Measurements from ENCODE around the gene NEB. TPM values are rescaled to one million over a fixed set of nuclear protein-coding genes. Genes with fewer than 3 reads are reported as not detected.

NEB gene
- total and polyA plus RNA-seq, 9 donors: 673 to 1,381 (median 1,001) TPM

GRCh38 chr2:151678849-151679248 is 55.4 kb downstream of the NEB start:
- H3K27ac ChIP-seq (ENCODE audit: low read length): no peak overlapping the region
- peaks cover 36% of the 10 kb centered on the region for H3K36me3 ChIP-seq (ENCODE audit: control insufficient read depth, insufficient read depth, low read length)
- no peak overlapping the region for H3K4me3 ChIP-seq (ENCODE audit: low read length)
- no peak for DNase-seq
- no CpG with 5 or more reads among the region's 6 CpGs for WGBS (ENCODE audit: insufficient coverage)
- H3K27me3 ChIP-seq (ENCODE audit: control insufficient read depth, insufficient read depth, low read length): no peaks in the 10 kb centered on the region
- no peaks in the 10 kb centered on the region for H3K9me3 ChIP-seq (replicated peaks; ENCODE audit: control insufficient read depth, low read depth, low read length)
- H3K4me1 ChIP-seq (ENCODE audit: control insufficient read depth, insufficient read depth, low read length): no peaks in the 10 kb centered on the region

DNA sequence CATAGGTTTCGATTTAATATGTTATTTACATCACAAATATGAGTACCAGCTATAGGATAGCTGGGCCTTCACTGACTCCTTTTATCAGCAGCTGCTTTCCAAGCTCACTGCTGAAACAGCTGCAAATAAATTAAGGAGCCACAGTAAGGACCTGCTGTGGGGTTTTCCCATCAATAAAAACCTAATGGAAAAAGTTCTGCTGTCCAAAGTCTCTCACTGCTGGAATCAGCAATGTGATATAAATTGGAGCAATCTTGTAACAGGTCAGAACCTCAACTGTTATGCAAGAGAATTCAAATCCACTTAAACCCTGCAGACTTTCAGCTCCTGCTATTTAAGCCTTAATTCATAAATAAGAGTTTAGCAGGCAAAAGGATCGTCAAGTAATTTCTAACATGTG is 61.3 kb downstream of the NEB start:
- Histone ChIP-seq H3K27ac (ENCODE audit: low read length) (no peak overlapping the region), H3K4me1 (ENCODE audit: control insufficient read depth, insufficient read depth, low read length) (no peaks in the 10 kb centered on the region), H3K4me3 (ENCODE audit: low read length) (no peak overlapping the region), H3K9me3 (replicated peaks; ENCODE audit: control insufficient read depth, low read depth, low read length) (no peaks in the 10 kb centered on the region), H3K27me3 (ENCODE audit: control insufficient read depth, insufficient read depth, low read length) (no peaks in the 10 kb centered on the region), H3K36me3 (ENCODE audit: control insufficient read depth, insufficient read depth, low read length) (peaks cover 45% of the 10 kb centered on the region)
- peak; percentile 76 for DNase-seq
- WGBS (ENCODE audit: insufficient coverage): no CpG with 5 or more reads among the region's 2 CpGs

DNA sequence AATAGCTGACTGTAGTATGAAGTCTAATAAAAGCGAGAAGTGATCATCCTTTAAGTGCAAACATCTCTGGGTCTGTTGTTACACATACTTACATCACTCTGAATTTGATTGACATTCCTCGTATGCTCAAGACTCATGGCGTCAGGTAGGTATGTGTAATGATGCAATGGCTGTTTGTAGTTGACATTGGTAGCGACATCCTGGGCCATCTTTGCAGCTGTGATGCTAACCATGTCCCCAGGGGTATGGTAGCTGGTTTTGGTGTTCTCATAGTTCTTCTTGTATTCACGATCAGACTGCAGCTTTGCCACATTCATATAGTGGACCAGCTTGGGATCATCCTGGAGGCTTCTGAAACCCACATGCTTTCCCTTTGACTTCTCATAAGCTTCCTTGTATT is 62.0 kb downstream of the NEB start:
- Histone ChIP-seq H3K4me3 (ENCODE audit: low read length) (no peak overlapping the region), H3K27ac (ENCODE audit: low read length) (no peak overlapping the region), H3K4me1 (ENCODE audit: control insufficient read depth, insufficient read depth, low read length) (no peaks in the 10 kb centered on the region), H3K9me3 (replicated peaks; ENCODE audit: control insufficient read depth, low read depth, low read length) (no peaks in the 10 kb centered on the region), H3K36me3 (ENCODE audit: control insufficient read depth, insufficient read depth, low read length) (peaks cover 44% of the 10 kb centered on the region), H3K27me3 (ENCODE audit: control insufficient read depth, insufficient read depth, low read length) (no peaks in the 10 kb centered on the region)
- WGBS (ENCODE audit: insufficient coverage): 86% methylated on average over 1 of the region's 5 CpGs
- DNase-seq: no peak

GRCh38 chr2:151670846-151671597 is 63.3 kb downstream of the NEB start:
- Histone ChIP-seq H3K27ac (ENCODE audit: low read length) (no peak overlapping the region), H3K36me3 (ENCODE audit: control insufficient read depth, insufficient read depth, low read length) (peaks cover 42% of the 10 kb centered on the region), H3K27me3 (ENCODE audit: control insufficient read depth, insufficient read depth, low read length) (no peaks in the 10 kb centered on the region), H3K4me1 (ENCODE audit: control insufficient read depth, insufficient read depth, low read length) (no peaks in the 10 kb centered on the region), H3K4me3 (ENCODE audit: low read length) (no peak overlapping the region), H3K9me3 (replicated peaks; ENCODE audit: control insufficient read depth, low read depth, low read length) (no peaks in the 10 kb centered on the region)
- 78% methylated on average over 4 of the region's 9 CpGs for WGBS (ENCODE audit: insufficient coverage)
- DNase-seq: no peak

DNA sequence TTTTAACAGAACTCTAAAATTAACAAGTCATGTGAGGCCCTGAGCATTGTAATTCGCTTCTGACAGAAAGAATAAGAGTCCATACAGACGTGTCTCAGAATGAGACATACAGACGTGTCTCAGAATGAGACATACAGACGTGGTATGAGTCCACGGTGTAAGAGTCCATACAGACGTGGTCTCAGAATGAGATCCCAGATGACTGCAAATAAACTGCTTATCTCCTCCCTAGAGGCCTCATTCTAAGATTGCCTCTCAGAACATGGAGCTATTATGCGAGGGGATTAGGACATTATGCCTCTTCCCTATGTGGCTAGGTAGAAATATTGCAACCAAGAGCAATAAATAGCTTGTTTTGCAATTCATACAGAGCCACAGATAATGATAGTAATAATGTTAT is 63.9 kb downstream of the NEB start:
- peaks cover 44% of the 10 kb centered on the region for H3K36me3 ChIP-seq (ENCODE audit: control insufficient read depth, insufficient read depth, low read length)
- H3K27ac ChIP-seq (ENCODE audit: low read length): no peak overlapping the region
- no peaks in the 10 kb centered on the region for H3K27me3 ChIP-seq (ENCODE audit: control insufficient read depth, insufficient read depth, low read length)
- no peaks in the 10 kb centered on the region for H3K4me1 ChIP-seq (ENCODE audit: control insufficient read depth, insufficient read depth, low read length)
- WGBS (ENCODE audit: insufficient coverage): 73% methylated on average over 4 of the region's 7 CpGs
- H3K4me3 ChIP-seq (ENCODE audit: low read length): no peak overlapping the region
- no peak for DNase-seq
- H3K9me3 ChIP-seq (replicated peaks; ENCODE audit: control insufficient read depth, low read depth, low read length): no peaks in the 10 kb centered on the region

- no peak overlapping the region for H3K4me3 ChIP-seq (ENCODE audit: low read length)
- H3K36me3 ChIP-seq (ENCODE audit: control insufficient read depth, insufficient read depth, low read length): peaks cover 51% of the 10 kb centered on the region
- no peaks in the 10 kb centered on the region for H3K9me3 ChIP-seq (replicated peaks; ENCODE audit: control insufficient read depth, low read depth, low read length)
- H3K27ac ChIP-seq (ENCODE audit: low read length): no peak overlapping the region
- no peaks in the 10 kb centered on the region for H3K27me3 ChIP-seq (ENCODE audit: control insufficient read depth, insufficient read depth, low read length)
- H3K4me1 ChIP-seq (ENCODE audit: control insufficient read depth, insufficient read depth, low read length): no peaks in the 10 kb centered on the region
- DNase-seq: peak; percentile 5
- 64% methylated on average over 5 of the region's 6 CpGs for WGBS (ENCODE audit: insufficient coverage)
Observed at GRCh38 chr2:151669585-151670081, 64.6 kb downstream of the NEB start.

- H3K27ac ChIP-seq (ENCODE audit: low read length): no peak overlapping the region
- H3K4me3 ChIP-seq (ENCODE audit: low read length): no peak overlapping the region
- no peaks in the 10 kb centered on the region for H3K27me3 ChIP-seq (ENCODE audit: control insufficient read depth, insufficient read depth, low read length)
- no peaks in the 10 kb centered on the region for H3K4me1 ChIP-seq (ENCODE audit: control insufficient read depth, insufficient read depth, low read length)
- H3K36me3 ChIP-seq (ENCODE audit: control insufficient read depth, insufficient read depth, low read length): peaks cover 55% of the 10 kb centered on the region
- 100% methylated on average over 1 of the region's 5 CpGs for WGBS (ENCODE audit: insufficient coverage)
- H3K9me3 ChIP-seq (replicated peaks; ENCODE audit: control insufficient read depth, low read depth, low read length): no peaks in the 10 kb centered on the region
- DNase-seq: no peak
Observed at GRCh38 chr2:151668737-151669136, 65.5 kb downstream of the NEB start.

DNA sequence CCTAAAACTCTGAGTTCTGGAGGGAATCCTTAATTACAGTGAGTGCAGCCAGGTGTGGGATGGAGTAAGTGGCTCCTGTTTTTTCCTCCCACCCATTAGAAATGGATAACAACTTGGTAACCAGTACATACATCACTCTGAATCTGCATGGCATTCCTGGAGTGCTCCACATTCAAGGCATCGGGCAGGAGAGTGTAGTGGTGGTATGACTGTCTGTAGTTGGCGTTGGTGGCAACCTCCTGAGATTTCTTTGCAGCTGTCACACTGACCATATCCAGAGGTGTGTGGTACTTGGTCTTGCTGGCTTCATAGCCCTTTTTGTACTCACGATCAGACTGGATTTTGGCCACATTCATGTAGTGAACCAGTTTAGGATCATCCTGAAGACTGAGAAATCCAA is 68.3 kb downstream of the NEB start:
- 100% methylated on average over 1 of the region's 3 CpGs for WGBS (ENCODE audit: insufficient coverage)
- no peak overlapping the region for H3K4me3 ChIP-seq (ENCODE audit: low read length)
- no peaks in the 10 kb centered on the region for H3K9me3 ChIP-seq (replicated peaks; ENCODE audit: control insufficient read depth, low read depth, low read length)
- no peaks in the 10 kb centered on the region for H3K27me3 ChIP-seq (ENCODE audit: control insufficient read depth, insufficient read depth, low read length)
- peaks cover 66% of the 10 kb centered on the region for H3K36me3 ChIP-seq (ENCODE audit: control insufficient read depth, insufficient read depth, low read length)
- no peak for DNase-seq
- H3K4me1 ChIP-seq (ENCODE audit: control insufficient read depth, insufficient read depth, low read length): no peaks in the 10 kb centered on the region
- no peak overlapping the region for H3K27ac ChIP-seq (ENCODE audit: low read length)

GRCh38 chr2:151664520-151664919 is 69.8 kb downstream of the NEB start:
- WGBS (ENCODE audit: insufficient coverage): no CpG with 5 or more reads among the region's 1 CpG
- no peak for DNase-seq
- Histone ChIP-seq H3K9me3 (replicated peaks; ENCODE audit: control insufficient read depth, low read depth, low read length) (no peaks in the 10 kb centered on the region), H3K27ac (ENCODE audit: low read length) (no peak overlapping the region), H3K36me3 (ENCODE audit: control insufficient read depth, insufficient read depth, low read length) (peaks cover 61% of the 10 kb centered on the region), H3K27me3 (ENCODE audit: control insufficient read depth, insufficient read depth, low read length) (no peaks in the 10 kb centered on the region), H3K4me1 (ENCODE audit: control insufficient read depth, insufficient read depth, low read length) (no peaks in the 10 kb centered on the region), H3K4me3 (ENCODE audit: low read length) (no peak overlapping the region)

- DNase-seq: no peak
- Histone ChIP-seq H3K27ac (ENCODE audit: low read length) (no peak overlapping the region), H3K36me3 (ENCODE audit: control insufficient read depth, insufficient read depth, low read length) (peaks cover 52% of the 10 kb centered on the region), H3K4me3 (ENCODE audit: low read length) (no peak overlapping the region), H3K27me3 (ENCODE audit: control insufficient read depth, insufficient read depth, low read length) (no peaks in the 10 kb centered on the region), H3K4me1 (ENCODE audit: control insufficient read depth, insufficient read depth, low read length) (no peaks in the 10 kb centered on the region), H3K9me3 (replicated peaks; ENCODE audit: control insufficient read depth, low read depth, low read length) (no peaks in the 10 kb centered on the region)
- WGBS (ENCODE audit: insufficient coverage): 57% methylated on average over 1 of the region's 2 CpGs
Observed at GRCh38 chr2:151661625-151662024, 72.7 kb downstream of the NEB start.
